ENCODE results near the gene PPM1H. TPM values are rescaled to one million over a fixed set of nuclear protein-coding genes. Genes with fewer than 3 reads are reported as not detected.
A peak's percentile ranks its signal among the peaks of the same experiment; 100 is the strongest.

PPM1H gene
- total RNA-seq, 1 donor from 2014 or later: 8.3 TPM

DNA sequence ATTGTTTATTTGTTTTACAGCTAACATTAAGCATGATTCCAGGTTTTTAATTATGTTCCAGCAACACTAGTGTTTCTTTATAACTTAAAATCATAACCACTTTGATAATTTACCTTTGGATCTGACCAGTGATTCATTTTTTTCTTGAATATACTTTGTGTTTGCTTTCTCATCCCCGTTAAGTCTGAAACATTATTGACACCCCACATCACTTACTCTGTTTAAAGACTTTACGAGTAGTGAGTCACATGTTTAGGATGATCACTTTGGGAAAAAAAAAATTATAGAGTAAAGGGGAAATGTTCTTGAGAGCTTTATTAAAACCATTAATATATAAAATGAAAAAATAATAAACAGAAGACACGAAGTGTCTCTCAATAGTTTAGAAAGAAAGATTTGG, 336.1 kb downstream of the PPM1H start:
- intact Hi-C loops (cut with DNase I): no loop called here
- no peak for ATAC-seq

DNA sequence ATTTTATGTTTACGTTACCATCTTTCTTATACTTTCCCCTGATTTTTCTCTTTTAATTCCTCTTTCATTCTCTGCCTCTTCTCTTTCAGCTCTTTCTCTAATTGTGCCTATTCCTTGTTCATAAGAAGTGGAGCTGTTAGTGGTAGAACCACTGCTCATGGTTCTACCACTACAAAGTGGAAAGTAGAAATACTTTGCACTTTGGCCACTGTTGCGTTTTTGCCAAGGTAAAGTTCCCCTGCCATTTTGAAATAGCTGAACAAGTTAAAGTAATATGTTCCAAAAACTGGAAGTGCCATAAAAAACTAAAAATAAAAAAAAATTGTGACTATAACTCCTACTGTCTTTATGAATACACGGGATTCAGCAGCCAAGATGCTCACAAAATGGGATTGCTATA, 337.7 kb downstream of the PPM1H start:
- no peak for ATAC-seq

More for the DNA sequence above, 336.1 kb downstream of the PPM1H start:
- no peak for DNase-seq (ENCODE audit: missing footprints)

More for the DNA sequence above, 337.7 kb downstream of the PPM1H start:
- DNase-seq (ENCODE audit: missing footprints): no peak
- intact Hi-C loops (cut with DNase I): no loop called here

Small RNAs within 50 kb of the gene (microRNA-seq; reads per million reads assigned to microRNA genes)
- gene MIRLET7I: 6,288 reads per million, percentile 94 among the genes with 10 or more reads in this experiment

Other genes starting within 250 kb of the PPM1H start
- 2.1 TPM for gene AVPR1A, start 216.1 kb upstream of the PPM1H start, total RNA-seq